HepG2 (cell line): Measurements from ENCODE around the gene STIMATE. TPM values are rescaled to one million over a fixed set of nuclear protein-coding genes. Genes with fewer than 3 reads are reported as not detected.

ENCODE experiments used
- CBX5 ChIP-seq: sonication (generic); formaldehyde crosslinking; IDR thresholded peaks from 2 replicates; pipeline ENCODE4 v1.4.0; 2020; ENCODE audit warnings: missing genetic modification reagents, borderline replicate concordance
- ERF ChIP-seq: IDR thresholded peaks from 2 replicates; pipeline ENCODE4 v1.6.1; 2018; ENCODE audit warnings: missing biosample characterization, missing genetic modification reagents
- MYC ChIP-seq: sonication (generic); formaldehyde crosslinking; IDR thresholded peaks from 2 replicates; pipeline ENCODE4 v1.9.0; 2021; ENCODE audit warnings: missing genetic modification reagents, borderline replicate concordance
- NFKBIZ ChIP-seq: IDR thresholded peaks from 2 replicates; pipeline ENCODE4 v1.6.1; 2018; ENCODE audit warnings: missing genetic modification reagents, missing compliant biosample characterization
- NR2F6 ChIP-seq, 2 experiments: IDR thresholded peaks; 2 replicates each; pipeline ENCODE4 v1.6.1; 2016; ENCODE audit warnings: antibody characterized with exemption in 1 of 2, mild to moderate bottlenecking in 1 of 2
- PHF8 ChIP-seq: sonication (generic); formaldehyde crosslinking; IDR thresholded peaks from 2 replicates; pipeline ENCODE4 v1.5.0; 2020; ENCODE audit warnings: missing genetic modification reagents
- PITX1 ChIP-seq: sonication (generic); formaldehyde crosslinking; IDR thresholded peaks from 2 replicates; pipeline ENCODE4 v1.5.1; 2020; ENCODE audit warnings: mild to moderate bottlenecking, missing genetic modification reagents
- SP2 ChIP-seq: sonication (generic); formaldehyde crosslinking; IDR thresholded peaks from 2 replicates; pipeline ENCODE4 v1.5.1; 2020; ENCODE audit warnings: mild to moderate bottlenecking, missing genetic modification reagents
- ZNF292 ChIP-seq: sonication (generic); formaldehyde crosslinking; IDR thresholded peaks from 2 replicates; pipeline ENCODE4 v1.8.1; 2022; ENCODE audit warnings: mild to moderate bottlenecking, low read depth, missing genetic modification reagents, borderline replicate concordance
- ZNF496 ChIP-seq: sonication (generic); formaldehyde crosslinking; IDR thresholded peaks from 2 replicates; pipeline ENCODE4 v1.8.1; 2023; ENCODE audit warnings: mild to moderate bottlenecking, moderate library complexity, missing genetic modification reagents; ENCODE audit not compliant: insufficient replicate concordance
- ZNF546 ChIP-seq: sonication (generic); formaldehyde crosslinking; conservative IDR thresholded peaks from 2 replicates; pipeline ENCODE4 v1.8.1; 2023; ENCODE audit warnings: mild to moderate bottlenecking, missing genetic modification reagents
- ZNF570 ChIP-seq: sonication (generic); formaldehyde crosslinking; IDR thresholded peaks from 2 replicates; pipeline ENCODE4 v1.4.0; 2020; ENCODE audit warnings: mild to moderate bottlenecking, missing genetic modification reagents, borderline replicate concordance
- ZNF660 ChIP-seq: sonication (generic); formaldehyde crosslinking; IDR thresholded peaks from 2 replicates; pipeline ENCODE4 v1.5.1; 2020; ENCODE audit warnings: mild to moderate bottlenecking, low read depth, missing genetic modification reagents, borderline replicate concordance
- ZNF775 ChIP-seq: sonication (generic); formaldehyde crosslinking; IDR thresholded peaks from 2 replicates; pipeline ENCODE4 v1.4.0; 2020; ENCODE audit warnings: missing genetic modification reagents, mild to moderate bottlenecking, moderate library complexity, borderline replicate concordance
- ZNF839 ChIP-seq: sonication (generic); formaldehyde crosslinking; IDR thresholded peaks from 2 replicates; pipeline ENCODE4 v1.4.0; 2020; ENCODE audit warnings: missing genetic modification reagents, mild to moderate bottlenecking, borderline replicate concordance
- ZSCAN25 ChIP-seq: sonication (generic); formaldehyde crosslinking; IDR thresholded peaks from 2 replicates; pipeline ENCODE4 v1.8.0; 2022; ENCODE audit warnings: mild to moderate bottlenecking, missing genetic modification reagents
- polyA plus RNA-seq, 8 experiments: library from polyadenylated mRNA; depleted of rRNA in 3 of 8; stranded (reverse) in 7 of 8; unstranded in 1 of 8; fragments of >200 nt; fragmentation: Illumina TruSeq in 4 of 8; extraction: Trizol in 4 of 8; gene quantifications; 2 replicates each; pipeline versions ENCODE4 v1.2.1 to v1.2.3, GENCODE V29; 2011 to 2016; ENCODE audit warnings: low read depth in 4 of 8, missing spikeins in 1 of 8, mixed read lengths in 1 of 8; ENCODE audit not compliant: insufficient read depth in 1 of 8
- total RNA-seq, 5 experiments: library from RNA; depleted of rRNA; stranded (reverse); fragments of >200 nt; fragmentation: Illumina TruSeq; extraction: Trizol; gene quantifications; 2 replicates each; pipeline ENCODE4 v1.2.3, GENCODE V29; 2016; ENCODE audit warnings: low read depth in 1 of 5
- TF ChIP-seq, protein P1 (sequence below): sonication (generic); formaldehyde crosslinking; IDR thresholded peaks from 2 replicates; pipeline ENCODE4 v1.5.1; 2020; ENCODE audit warnings: mild to moderate bottlenecking, missing genetic modification reagents, moderate library complexity
- TF ChIP-seq, protein P2 (sequence below): sonication (generic); formaldehyde crosslinking; IDR thresholded peaks from 2 replicates; pipeline ENCODE4 v1.8.1; 2022; ENCODE audit warnings: low read depth, mild to moderate bottlenecking, missing genetic modification reagents
- TF ChIP-seq, protein P3 (sequence below): sonication (generic); formaldehyde crosslinking; IDR thresholded peaks from 2 replicates; pipeline ENCODE4 v1.5.0; 2020; ENCODE audit warnings: missing genetic modification reagents
- TF ChIP-seq, protein P4 (sequence below): sonication (generic); formaldehyde crosslinking; IDR thresholded peaks from 2 replicates; pipeline ENCODE4 v1.5.0; 2020; ENCODE audit warnings: mild to moderate bottlenecking, missing genetic modification reagents

Gene STIMATE
- total and polyA plus RNA-seq, 2 of the 13 experiments (the other 11 are each of a cell fraction or from before 2014, with no cell fraction given): 5.7 to 11.7 TPM

DNA sequence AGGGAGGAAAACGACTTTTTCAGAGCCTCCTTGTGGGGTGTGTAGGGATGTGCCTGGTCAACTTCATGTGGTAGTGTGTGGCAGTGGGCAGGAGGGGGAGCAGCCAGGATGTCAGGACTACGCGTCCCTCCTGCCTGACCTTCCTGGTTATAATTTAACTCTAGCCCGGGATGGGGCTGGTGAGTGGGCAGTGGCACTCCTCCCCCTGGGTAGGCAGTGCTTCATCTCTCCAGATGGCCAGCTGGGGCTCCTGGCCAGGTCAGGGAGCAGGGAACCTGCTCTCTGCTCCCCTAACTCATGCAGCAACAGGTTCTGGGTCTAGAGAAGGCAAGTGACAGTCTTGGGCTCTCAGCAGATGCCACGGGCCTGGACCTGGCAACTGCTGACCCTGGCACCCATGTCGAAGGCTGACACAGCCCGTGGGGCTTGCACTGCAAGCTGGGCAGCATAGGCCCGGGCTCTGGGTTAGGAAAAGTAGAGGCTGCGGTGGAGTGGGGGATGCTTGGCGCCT, 69.4 kb downstream of the STIMATE start (continued):
- TF ChIP-seq, protein P1, sequence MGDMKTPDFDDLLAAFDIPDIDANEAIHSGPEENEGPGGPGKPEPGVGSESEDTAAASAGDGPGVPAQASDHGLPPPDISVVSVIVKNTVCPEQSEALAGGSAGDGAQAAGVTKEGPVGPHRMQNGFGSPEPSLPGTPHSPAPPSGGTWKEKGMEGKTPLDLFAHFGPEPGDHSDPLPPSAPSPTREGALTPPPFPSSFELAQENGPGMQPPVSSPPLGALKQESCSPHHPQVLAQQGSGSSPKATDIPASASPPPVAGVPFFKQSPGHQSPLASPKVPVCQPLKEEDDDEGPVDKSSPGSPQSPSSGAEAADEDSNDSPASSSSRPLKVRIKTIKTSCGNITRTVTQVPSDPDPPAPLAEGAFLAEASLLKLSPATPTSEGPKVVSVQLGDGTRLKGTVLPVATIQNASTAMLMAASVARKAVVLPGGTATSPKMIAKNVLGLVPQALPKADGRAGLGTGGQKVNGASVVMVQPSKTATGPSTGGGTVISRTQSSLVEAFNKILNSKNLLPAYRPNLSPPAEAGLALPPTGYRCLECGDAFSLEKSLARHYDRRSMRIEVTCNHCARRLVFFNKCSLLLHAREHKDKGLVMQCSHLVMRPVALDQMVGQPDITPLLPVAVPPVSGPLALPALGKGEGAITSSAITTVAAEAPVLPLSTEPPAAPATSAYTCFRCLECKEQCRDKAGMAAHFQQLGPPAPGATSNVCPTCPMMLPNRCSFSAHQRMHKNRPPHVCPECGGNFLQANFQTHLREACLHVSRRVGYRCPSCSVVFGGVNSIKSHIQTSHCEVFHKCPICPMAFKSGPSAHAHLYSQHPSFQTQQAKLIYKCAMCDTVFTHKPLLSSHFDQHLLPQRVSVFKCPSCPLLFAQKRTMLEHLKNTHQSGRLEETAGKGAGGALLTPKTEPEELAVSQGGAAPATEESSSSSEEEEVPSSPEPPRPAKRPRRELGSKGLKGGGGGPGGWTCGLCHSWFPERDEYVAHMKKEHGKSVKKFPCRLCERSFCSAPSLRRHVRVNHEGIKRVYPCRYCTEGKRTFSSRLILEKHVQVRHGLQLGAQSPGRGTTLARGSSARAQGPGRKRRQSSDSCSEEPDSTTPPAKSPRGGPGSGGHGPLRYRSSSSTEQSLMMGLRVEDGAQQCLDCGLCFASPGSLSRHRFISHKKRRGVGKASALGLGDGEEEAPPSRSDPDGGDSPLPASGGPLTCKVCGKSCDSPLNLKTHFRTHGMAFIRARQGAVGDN (CRISPR knock-in tag): peak; percentile 72
- TF ChIP-seq NR2F6 (IDR thresholded peaks at IDR 0.05) (peak; percentile 71), NR2F6 (CRISPR knock-in tag; IDR thresholded peaks at IDR 0.05) (peak; percentile 76), ZNF660 (no peak), NFKBIZ (no peak), ZSCAN25 (CRISPR knock-in tag) (no peak), ZNF292 (CRISPR knock-in tag) (peak; percentile 21; the same call in 1 of the 2 replicates), SP2 (CRISPR knock-in tag) (no peak), ERF (CRISPR knock-in tag) (peak; percentile 69; the same call in 1 of the 2 replicates), PHF8 (CRISPR knock-in tag) (0 out of 2 replicates have a peak, but pooled peaks have one; percentile 27), MYC (no peak), ZNF839 (CRISPR knock-in tag) (no peak), PITX1 (CRISPR knock-in tag) (peak; percentile 41; the same call in 1 of the 2 replicates), ZNF775 (CRISPR knock-in tag) (no peak), ZNF496 (CRISPR knock-in tag) (no peak), CBX5 (CRISPR knock-in tag) (no peak), ZNF570 (no peak), ZNF546 (CRISPR knock-in tag) (peak; percentile 100)
- TF ChIP-seq, protein P2, sequence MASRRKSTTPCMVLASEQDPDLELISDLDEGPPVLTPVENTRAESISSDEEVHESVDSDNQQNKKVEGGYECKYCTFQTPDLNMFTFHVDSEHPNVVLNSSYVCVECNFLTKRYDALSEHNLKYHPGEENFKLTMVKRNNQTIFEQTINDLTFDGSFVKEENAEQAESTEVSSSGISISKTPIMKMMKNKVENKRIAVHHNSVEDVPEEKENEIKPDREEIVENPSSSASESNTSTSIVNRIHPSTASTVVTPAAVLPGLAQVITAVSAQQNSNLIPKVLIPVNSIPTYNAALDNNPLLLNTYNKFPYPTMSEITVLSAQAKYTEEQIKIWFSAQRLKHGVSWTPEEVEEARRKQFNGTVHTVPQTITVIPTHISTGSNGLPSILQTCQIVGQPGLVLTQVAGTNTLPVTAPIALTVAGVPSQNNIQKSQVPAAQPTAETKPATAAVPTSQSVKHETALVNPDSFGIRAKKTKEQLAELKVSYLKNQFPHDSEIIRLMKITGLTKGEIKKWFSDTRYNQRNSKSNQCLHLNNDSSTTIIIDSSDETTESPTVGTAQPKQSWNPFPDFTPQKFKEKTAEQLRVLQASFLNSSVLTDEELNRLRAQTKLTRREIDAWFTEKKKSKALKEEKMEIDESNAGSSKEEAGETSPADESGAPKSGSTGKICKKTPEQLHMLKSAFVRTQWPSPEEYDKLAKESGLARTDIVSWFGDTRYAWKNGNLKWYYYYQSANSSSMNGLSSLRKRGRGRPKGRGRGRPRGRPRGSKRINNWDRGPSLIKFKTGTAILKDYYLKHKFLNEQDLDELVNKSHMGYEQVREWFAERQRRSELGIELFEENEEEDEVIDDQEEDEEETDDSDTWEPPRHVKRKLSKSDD (CRISPR knock-in tag): no peak
- TF ChIP-seq, protein P3, sequence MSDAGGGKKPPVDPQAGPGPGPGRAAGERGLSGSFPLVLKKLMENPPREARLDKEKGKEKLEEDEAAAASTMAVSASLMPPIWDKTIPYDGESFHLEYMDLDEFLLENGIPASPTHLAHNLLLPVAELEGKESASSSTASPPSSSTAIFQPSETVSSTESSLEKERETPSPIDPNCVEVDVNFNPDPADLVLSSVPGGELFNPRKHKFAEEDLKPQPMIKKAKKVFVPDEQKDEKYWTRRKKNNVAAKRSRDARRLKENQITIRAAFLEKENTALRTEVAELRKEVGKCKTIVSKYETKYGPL (CRISPR knock-in tag): no peak
- TF ChIP-seq, protein P4, sequence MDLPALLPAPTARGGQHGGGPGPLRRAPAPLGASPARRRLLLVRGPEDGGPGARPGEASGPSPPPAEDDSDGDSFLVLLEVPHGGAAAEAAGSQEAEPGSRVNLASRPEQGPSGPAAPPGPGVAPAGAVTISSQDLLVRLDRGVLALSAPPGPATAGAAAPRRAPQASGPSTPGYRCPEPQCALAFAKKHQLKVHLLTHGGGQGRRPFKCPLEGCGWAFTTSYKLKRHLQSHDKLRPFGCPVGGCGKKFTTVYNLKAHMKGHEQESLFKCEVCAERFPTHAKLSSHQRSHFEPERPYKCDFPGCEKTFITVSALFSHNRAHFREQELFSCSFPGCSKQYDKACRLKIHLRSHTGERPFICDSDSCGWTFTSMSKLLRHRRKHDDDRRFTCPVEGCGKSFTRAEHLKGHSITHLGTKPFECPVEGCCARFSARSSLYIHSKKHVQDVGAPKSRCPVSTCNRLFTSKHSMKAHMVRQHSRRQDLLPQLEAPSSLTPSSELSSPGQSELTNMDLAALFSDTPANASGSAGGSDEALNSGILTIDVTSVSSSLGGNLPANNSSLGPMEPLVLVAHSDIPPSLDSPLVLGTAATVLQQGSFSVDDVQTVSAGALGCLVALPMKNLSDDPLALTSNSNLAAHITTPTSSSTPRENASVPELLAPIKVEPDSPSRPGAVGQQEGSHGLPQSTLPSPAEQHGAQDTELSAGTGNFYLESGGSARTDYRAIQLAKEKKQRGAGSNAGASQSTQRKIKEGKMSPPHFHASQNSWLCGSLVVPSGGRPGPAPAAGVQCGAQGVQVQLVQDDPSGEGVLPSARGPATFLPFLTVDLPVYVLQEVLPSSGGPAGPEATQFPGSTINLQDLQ (CRISPR knock-in tag): no peak
